GM04503 (cell line): ENCODE measurements around the gene CREB5.
"Not testable (repeated sequence)": the region's sequence is repeated elsewhere in the genome, so short reads cannot be mapped to it uniquely, and the experiment has no call there.

Source experiments
- DNase-seq: peaks from one replicate; pipeline ENCODE4 v3.0.0-alpha.2; 2012; ENCODE audit warnings: low read depth

CREB5 gene

DNA sequence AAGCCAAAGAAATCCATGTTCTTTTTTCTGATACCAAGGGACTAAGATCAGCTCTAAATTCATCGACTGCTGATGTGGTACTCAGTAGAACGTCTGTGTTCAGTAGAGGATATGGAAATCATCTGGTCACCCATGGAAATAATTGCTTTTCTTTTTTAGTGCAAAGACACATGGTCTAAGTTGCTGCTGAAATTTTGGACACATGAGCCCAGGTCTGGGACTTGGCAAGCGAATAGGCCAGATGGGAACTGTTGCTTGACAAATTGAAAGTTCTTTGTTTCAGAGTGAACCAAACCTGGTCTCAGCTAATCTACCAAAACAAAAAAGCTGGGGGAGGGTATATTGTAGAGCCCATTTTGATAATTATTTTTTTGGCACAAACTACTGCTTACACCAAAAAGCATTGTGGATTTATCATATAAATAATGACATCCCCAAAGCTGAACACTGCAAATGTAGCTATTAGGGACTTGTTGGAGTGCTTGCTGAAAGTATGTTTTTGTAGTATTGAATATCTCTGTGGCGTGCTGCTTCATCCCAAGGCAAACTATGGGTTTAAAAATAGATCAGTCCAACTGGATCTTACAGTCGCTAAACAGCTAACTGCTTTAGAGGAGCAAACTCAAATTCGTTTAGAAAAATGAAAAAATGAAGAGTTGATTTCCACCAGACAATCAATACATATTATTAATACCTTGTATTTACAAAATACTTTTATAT is 401.1 kb downstream of the CREB5 start:
- no peak for DNase-seq

DNA sequence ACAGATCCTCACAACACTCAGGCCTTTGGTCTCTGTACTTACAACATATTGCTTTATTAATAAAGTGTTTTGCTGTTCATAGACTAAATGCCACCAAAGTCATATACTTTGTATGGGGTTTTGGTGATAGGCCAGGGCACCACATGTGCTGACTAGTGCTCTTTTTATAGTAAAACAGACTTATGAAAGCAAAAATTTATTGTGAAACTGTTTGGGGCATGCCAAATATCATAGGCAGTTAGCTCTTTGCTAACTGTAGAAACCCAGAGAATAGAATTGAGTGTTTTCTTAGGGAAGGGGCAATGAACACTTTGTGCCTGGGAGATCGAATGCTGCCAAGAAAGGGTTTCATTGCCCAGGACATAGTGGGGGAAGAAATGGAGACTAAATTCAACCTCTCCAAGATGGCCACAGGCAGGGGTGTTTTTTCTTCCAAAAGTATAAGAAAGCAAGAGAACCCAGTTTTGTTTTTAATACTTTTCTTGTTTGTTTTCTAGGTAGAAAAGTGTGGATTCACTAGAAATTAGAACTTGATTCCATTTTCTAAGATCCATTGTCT is 403.1 kb downstream of the CREB5 start:
- no peak for DNase-seq

DNA sequence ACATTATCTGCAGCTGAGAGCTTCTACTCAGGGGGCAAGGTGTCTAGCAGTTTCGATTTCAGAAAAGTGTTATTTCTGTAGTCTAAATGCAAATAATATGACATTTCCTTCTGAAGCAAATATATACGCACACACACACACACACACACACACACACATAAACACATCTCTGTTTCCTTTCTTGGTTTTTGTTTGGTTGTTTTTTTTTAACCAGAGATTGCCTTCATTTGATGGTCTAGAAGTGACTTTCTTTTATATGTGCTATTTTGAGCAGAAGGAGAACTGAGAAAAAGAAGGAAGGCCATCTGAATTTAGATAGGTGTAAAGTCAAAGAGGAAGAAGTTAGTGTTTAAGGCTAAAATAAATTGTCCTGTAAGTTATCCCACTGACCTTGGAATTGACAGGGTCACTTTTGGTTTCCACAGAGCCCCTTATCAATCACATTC is 403.6 kb downstream of the CREB5 start:
- DNase-seq: no peak

DNA sequence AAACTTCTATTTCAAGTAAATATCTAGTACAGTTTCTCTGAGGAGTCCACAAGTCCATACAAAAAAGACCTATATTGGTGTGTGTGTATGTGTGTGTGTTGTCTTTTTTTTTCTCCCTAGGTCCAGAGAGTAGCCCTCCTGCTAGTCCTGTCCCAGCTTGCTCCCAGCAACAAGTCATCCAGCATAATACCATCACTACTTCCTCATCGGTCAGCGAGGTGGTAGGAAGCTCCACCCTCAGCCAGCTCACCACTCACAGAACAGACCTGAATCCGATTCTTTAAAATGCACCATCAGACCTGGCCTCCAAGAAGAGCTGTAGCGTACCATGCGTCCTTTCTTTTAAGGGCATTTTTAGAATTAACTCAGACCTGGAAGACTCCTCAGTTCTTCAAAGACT is 406.7 kb downstream of the CREB5 start:
- no peak for DNase-seq

DNA sequence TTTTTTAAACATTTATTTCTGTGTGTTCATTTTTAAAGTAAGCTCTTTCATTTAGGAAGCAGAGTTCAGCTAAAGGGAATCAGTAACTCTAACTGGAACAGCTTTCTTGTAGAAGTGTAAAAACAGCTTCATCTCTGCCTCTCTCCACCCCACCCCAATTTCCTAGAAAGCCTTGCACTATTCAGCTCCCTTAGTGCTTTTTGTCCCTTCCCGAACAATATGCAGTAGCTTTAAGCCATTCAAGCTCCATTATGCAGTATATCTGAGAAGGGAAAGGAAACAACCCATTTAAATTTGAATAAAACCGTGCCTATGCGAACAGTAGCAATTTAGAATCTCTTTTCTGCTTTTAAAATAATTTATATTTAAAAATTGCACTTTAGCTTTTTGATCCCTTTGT is 411.3 kb downstream of the CREB5 start:
- DNase-seq: no peak

DNA sequence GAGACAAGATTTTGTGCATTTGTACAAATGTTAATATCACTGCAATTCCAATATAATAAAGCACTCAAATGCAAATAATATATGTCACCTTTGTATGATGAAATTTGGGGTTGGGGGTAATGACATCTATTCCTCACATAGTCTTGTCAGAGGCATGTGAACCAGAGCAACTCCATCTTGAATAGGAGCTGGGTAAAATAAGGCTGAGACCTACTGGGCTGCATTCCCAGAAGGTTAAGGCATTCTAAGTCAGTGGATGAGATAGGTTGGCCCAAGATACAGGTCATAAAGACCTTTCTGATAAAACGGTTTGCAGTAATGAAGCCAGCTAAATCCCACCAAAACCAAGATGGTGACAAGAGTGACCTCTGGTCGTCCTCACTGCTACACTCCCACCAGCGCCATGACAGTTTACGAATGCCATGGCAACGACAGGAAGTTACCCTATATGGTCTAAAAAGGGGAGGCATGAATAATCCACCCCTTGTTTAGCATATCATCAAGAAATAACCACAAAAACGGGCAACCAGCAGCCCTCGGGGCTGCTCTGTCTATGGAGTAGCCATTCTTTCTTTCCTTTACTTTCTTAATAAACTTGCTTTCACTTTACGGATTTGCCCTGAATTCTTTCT is 413.6 kb downstream of the CREB5 start:
- DNase-seq: not testable (repeated sequence)

DNA sequence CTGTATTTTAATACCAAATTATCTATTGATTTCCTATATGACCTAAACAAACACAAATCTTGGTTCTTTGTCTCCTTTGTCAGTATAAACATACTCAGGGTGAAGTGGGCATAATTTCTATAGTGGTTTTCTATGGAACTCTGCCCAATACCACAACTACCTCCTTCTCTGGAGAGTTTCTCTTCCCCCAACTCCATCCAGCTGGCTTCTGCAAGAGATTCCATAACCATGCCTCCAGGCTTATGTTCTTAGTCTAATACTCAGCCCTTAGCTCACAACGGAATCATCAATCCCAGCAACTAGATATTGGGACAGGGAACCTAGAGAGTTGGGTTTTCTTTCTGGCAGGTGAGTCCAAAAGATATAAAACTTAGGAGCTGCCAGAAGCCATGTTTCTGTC is 418.5 kb downstream of the CREB5 start:
- no peak for DNase-seq

DNA sequence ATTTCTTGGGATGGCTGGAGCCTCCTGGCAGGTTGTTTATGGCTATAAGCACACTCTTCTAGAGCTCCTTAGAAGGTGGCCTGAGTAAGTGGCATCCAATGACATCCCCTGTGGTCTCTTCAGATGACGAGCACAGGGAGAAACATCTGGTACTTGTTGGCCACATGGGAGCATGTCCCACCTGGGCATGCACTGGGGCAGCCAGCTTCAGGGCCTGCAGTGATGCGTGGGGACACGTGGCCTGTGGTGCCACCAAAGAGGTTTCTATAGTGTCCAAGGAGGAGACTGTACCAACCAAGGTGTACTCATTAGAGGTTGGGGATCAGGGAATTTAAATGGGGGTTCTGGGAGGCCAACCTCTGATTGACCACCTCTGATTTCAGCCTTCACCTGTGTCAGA is 420.4 kb downstream of the CREB5 start:
- no peak for DNase-seq

DNA sequence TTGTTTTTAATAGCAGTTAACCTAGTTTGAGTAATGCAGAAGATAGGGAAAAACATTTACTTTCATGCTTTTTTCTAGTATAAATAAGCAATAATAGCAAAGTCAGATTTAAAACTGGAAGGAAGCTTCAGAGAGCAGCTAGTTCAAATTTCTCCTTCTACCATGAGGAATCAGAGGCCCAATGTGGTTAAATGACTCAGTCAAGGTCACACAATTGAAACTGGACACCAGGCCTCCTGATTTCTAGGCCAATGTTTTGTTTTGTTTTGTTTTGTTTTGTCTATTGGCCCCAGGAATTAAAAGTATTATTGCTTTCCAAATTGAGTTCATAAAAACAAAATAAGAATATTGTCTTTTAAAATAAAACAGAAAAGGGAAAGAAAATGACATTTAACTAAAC is 423.5 kb downstream of the CREB5 start:
- no peak for DNase-seq

DNA sequence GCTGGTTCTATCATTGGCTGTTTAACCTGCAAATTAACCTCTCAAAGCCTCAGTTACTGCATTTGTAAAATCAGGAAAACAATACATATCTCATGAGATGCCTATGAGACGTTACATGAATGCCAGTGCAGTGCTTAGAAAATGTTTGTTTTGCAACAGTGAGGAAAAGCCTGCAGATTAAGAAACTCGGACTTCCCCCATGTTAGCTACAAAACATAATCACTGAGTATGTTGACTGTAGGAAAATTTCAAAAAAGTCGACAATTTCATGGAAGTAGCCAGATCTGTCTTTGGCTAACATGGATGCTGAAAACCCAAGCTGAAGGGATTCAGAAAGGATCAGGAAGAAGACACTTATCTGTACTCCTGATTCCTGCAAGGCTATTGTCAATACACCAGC is 424.4 kb downstream of the CREB5 start:
- DNase-seq: no peak

DNA sequence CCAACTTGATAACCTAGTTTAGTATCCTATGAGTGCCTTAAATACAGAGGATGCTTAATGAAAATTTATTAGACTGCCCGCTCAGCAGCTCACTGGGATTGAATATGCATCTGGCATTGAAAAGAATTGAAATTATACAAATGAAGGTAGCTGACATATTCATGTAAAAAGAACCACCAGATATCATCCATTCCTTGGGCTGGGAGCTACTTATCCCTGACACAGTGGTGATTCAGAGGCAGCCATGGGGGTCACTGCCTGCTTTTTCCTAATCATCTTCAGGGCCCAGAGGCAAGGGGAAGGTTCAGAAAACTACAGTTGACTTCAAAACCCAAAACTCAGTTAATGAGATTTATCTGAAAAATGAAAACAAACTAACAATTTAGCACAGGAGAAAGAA is 424.9 kb downstream of the CREB5 start:
- no peak for DNase-seq

DNA sequence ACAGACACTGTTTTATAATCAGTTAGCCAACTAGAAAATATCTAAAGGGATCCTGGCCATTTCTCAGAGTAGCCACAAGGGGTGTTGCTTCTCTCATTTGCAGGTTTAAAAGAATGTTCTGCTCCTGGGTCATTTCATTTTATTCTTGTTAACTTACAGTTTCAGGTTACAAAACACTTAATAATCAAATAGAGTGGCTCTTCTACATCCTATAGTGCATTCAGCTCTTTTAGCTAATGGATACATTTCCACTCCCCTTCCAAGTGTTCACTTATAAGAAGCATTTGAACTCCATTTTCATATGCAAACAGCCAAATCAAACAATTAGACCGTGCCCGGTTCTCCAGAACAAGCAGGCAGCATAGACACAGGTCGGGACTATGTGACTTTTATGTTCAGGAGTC is 428.3 kb downstream of the CREB5 start:
- DNase-seq: no peak

DNA sequence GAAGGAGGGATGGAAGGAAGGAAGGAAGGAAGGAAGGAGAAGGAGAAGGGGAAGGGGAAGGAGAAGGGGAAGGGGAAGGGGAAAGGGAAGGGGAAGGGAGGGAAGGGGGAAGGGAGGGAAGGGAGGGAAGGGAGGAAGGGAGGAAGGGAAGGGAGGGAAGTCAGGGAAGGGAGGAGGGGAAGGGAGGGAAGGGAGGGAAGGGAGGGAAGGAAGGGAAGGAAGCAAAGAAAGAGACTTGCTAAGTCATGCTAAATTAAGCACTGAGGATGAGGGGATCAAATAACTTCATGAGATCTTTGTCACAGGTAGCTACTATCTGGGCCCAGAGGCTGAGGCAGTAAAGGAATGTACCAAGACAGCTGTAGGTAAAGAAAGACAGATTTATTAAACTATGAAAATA is 429.4 kb downstream of the CREB5 start:
- DNase-seq: no peak

DNA sequence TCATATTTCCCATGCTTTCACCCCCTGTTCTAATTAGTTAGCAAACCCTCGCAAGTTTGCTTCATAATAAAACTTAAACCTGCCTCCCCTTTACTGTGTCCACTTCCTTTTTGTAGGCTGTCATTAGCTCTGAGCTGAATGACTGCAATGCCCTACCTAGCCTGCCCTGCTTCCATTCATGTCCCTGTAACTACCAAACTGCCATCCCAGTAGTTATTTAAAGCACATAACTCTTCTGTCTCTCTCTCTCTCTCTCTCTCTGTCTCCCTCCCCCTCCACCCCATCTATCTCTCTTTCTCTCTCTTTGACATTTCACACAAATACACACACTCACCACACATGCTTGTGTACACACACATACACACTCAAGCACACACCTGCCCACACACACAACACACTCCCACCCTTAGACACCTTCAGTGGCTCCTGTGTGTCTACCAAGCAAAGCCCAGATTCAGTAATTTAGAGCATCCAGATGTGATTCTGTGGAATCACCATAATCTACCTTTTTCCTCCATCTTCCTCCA is 430.5 kb downstream of the CREB5 start:
- DNase-seq: no peak

DNA sequence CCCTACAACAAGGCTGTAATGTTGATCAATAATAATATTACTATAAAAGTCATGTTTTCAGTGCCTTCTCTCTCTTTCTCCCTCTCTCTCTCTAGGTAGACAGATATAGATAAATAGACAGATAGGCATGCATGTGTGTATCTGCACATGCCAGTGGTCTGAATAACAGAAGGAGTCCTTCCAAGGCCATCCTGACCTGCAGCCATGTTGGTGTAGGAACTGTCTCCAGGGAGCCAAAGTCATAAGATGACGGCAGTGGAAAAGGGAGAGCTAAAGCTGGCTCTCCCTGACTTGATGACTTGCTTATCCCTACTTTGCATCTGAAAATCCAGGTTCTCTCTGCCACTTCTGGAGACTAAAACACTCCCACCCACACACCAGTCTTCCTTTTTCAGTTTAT is 432.8 kb downstream of the CREB5 start:
- no peak for DNase-seq

DNA sequence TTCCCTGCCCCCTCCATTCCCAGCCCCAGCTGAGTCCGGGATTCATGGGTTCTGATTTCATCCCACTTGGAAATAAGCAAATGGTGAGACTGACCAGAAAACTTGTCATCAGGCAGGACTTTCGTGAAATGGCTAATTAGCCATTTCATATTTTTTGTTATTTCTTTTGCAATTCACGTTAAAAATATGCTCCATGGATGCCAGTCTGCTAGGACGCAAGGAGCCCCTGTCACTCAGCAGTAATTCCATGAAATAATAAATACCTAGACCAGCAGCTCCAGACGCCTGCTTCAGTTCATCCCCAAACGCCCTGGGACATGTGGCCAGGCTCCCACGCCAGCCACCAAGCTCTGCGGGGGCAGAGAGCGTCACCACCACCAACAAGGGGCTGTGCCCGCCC is 434.9 kb downstream of the CREB5 start:
- DNase-seq: no peak

DNA sequence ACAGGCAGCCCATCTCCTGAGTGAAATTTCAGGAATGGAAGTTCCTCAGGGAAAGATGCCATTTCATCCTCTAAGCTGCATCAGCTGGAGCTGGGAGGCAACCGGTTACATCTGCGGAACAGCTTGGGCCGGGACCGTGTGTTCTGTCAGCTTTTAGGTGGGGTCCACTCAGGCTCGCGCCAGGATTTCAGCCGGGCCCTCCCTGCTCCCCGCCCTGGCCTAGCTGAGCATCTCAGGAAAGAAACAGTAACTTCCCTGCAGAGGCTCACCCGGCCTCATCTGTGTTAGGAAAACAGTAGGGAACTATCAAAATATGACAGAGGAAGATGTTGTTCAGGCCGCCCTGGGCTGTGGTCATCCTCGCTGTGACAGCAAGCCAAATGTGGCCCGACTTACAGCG is 435.4 kb downstream of the CREB5 start:
- no peak for DNase-seq

DNA sequence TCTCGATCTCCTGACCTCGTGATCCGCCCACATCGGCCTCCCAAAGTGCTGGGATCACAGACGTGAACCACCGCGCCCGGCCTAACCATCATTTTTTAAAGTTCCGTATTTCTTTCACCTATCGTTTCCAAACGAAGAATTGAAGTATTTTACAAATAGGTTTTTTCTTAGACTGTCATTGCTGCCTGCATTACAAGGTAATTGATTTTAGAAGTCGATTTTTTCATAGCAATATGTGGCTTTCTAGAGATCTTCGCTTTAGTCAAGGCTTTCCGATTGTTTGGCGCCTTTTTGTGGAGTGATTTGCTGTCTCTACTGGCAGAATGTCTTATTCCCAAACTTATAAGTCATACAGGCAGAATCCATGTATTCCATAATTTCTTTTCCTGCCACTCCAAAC is 436.6 kb downstream of the CREB5 start:
- no peak for DNase-seq

DNA sequence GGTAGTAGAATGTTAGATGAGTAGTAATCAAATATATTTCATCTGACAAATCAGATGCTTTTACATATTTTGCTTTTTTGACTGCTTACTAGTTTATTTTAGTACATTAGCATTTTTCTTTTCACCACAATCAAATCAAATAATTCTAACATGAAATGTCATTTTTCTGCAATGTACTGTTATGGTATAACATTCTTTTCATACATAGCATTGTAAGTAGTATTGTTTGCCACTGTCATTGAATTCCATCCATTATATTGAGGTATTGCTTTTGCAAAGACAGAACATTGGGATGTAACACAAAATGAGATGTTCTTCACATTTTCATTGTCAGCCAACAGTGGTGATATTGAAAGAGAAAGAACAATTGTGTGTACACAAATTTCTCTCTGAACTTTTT is 438.4 kb downstream of the CREB5 start:
- DNase-seq: no peak

DNA sequence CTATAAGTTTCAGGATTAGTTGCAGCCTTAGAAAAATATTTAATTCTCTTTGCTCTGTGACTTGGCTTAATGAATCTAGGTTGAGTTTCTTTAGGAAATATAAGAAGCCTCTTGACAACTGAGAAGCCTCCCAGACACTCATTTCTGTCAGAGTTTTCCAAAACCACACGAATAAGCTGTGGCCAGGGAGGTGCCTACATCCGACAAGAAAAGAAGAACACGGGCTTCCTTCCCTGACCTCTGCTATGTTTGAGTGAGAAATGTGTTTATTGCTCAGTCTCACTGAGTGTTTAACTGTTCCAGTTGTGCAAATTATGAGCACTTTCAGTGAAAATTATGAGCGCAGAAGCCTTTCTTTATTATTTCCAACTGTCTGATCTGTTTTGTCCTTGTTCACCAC is 440.8 kb downstream of the CREB5 start:
- DNase-seq: no peak

DNA sequence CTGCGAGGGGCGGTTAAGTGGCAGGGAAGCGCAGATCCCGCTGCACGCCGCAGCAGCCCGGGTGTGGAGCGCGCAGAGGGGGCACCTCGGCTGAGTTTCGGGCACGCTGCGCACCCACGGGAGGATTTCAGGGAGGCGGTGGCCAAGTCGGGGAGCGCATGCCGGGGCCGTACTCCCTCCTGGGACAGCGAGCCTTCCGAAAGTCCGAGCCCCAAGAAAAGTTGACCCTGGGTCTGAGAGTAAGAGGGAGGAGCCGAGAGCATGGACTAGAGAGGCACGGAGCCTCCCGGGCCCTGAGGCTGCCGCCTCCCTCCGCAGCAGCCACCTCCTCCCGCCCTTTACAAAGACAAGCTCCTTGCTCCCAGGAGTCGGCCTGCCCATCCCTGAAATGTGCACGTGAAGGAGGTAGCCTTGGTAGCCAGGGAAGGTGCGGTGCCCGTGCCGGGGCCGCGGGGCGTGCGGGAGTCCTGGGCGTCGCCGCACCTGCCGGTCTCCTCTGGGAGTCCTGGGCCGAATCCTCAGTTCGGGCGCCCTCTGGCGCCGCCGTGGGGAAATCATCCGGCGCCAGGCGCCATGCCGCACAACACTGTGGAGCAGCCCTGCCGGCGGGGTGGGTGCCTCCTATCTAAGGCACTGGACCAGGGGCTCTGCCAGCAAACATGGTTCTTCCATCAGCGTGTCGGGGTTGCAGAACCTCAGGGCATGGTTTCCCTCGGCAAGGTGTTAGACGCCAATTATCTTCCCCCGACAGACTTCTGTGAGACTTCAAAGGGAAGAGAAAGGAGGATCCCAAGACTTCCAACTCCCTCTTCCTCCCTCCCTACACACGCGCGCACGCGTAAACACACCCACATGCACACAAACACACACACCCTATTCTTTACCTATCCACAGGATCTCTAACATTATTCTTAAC is 441.8 kb downstream of the CREB5 start:
- no peak for DNase-seq

DNA sequence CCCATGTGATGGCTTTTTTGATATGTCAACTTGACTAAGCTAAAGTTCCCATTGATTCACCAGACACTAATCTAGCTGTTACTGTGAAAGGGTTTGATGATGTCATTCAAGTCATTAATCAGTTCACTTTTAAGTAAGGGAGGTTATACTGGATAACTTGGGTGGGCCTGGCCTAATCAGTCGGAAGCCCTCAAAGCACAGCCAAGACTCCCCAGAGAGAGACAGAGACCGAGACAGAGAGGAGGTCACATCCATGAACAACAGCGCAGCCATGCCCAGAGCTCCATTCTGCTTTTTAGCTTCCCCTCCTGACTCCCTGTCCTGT is 442.4 kb downstream of the CREB5 start:
- DNase-seq: no peak
